NCI-H524 (cell line): ENCODE measurements around the gene LUZP1.

Experiments
- DNase-seq, 2 experiments: peaks; one replicate each; lab custom pipeline; 2025; lab: John Stamatoyannopoulos, UW

The LUZP1 gene

DNA sequence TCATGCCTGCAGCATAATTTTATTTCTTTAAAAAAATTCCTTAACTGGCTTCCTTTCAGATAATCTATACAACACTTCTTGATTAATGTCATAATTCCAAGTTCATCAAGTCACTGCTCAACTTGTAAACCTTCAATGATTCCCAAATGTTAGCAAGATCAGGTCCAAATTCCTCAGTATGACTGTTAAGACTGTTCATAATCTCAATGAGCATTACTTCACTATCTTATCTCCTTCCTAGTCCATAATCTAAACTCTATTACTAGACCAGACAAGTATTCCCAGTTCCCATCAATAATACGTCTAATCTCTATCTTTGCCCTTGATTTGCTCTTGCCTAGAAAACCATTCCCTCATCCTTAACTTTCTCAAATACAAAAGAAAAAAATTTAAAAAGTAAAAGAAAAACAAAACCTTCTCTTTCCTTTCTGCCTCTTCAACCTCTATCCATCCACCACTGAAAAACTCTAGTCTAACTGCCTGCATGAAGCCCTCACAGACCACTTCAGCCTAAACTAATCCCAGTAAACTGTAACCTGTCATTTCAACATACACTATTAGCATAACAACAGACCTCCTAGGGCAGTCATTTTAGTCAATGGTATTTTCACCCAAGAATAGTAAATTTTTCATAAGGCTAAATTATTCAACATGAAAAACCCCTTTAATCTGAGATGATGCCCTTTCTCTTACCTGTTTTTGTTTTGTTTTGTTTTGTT is 15.5 kb downstream of the LUZP1 start:
- DNase-seq: no peak

DNA sequence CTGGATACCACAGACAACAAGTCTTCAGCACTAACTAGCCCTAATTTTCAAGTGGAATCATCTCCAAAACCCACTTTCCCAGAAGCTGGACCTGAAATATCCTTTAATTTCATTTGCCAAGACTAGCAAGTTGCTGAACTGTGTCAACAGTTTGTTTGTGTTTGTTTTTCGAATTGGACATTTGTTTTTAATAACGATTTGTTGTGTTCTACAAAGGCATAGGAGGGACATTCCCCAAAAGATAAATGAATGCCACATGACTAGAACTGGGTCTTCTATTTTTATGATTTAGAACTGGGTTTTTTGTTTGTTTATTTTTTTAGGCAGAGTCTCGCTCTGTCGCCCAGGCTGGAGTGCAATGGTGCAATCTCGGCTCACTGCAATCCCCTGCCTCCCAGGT is 17.9 kb downstream of the LUZP1 start:
- DNase-seq: no peak

DNA sequence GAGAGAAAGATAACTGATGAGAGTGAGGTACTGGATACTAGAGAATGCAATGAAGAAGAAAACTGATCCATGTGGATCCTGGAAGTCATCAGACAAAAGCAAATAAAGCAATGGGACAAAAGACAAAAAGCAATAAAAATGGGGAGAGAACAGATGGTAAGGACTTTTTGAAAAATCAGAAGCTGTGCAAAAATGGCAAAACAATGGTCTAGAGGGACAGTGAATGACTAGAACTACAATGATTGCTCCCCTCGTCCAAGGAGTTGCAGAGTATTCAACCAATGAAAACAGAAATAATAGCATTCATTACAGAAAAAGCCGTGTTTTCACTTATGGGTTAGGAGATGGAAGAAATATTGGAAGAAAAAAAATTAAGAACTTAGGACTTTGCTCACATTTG is 18.5 kb downstream of the LUZP1 start:
- no peak for DNase-seq

DNA sequence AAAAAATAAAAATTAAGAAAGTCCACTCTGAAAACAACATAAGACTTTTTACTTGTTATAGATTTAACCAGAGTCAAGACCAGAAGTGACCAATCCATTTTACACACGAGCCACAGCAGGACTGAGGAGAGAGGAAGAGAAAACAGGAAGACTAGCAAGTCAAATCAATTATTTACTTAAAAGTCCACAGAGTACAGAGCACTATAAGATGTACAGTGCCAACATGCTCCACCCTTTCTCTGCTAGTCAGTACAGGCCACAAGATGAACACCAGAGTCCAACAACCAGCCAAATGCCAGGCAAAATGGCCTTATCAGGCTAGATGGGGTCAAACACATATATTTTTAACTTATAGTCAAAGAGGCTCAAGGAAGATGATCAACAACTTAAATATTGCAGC is 19.5 kb downstream of the LUZP1 start:
- DNase-seq: no peak

DNA sequence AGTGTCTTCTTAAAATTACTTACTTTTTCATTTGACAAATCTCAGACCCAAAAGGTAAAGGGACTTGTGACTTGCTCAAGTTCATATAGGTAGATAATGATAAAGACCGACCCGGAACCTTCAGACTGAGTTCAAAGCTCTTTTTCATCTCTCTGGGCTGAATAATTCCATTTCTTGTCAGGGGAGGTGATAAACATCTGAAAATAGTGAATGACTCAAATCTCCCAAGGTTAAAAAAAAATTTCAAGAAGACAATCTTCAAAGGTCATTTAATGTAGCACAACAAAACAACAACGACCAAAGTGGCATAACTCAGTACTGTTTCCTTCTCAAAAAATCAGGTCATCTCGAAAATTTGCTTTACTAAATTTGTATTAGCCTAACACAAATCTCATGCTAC is 20.6 kb downstream of the LUZP1 start:
- DNase-seq: no peak

DNA sequence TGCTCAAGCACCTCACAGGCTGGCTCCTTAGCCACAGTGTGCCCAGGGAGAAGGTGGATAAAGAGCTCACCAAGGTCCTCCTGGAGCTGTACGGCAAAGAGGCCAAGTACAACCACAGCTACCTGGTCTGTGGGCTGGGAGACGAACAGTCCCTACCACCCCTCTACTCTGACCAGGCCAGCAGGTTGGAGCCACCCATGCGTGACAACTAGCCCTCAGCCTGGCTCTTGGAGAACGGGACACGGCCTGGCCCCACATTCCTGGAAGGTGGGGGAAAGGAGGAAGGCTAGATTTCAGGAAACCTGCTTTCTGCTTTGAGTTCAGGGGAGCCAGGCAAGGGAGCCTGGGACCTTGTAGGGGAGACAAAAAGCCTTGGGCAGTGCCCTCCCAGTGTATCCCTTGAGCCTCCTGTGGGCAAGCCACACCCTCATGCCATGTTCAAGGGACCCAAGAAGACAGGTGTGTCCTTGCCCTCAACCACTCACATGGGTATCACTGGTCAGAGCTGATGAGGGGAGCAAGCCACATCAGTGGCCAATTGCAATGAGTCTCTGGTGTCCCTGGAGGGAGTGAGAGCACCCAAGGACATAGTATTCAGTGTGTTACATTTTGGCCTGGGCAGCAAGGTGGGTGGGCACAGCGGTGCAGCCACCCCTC is 27.6 kb downstream of the LUZP1 start:
- no peak for DNase-seq

DNA sequence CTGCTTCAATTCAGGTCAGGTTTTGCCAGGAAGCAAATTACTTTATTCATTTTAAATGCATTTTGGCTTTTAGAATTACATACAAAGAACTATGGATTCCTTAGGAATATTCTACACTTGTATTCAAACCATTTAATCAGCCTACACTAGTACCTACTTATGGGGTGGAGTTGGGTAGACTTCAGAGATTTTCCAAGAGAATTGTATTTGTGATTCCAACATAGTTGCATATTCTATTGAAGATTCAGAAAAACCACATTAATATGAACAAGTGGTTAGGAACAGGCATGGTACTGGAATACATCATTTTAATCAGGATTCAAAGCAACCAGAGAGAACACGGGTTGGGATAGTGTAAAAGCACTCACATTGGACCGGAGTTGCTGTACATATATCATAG is 33.4 kb downstream of the LUZP1 start:
- DNase-seq: no peak

DNA sequence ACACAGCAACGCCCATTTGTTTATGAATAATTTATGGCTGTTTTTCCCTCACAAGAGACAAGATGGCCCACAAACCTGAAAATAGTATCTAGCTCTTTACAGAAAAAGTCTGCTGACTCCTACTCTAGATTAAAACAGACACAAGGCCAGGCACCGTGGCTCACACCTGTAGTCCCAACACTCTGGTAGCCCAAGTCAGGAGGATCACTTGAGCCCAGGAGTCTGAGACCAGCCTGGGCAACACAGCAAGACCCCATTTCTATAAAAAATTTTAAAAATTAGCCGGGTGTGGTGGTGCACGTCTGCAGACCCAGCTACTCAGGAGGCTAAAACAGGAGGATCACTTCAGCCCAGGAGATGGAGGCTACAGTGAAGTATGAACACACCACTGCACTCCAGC is 34.6 kb downstream of the LUZP1 start:
- DNase-seq: no peak

DNA sequence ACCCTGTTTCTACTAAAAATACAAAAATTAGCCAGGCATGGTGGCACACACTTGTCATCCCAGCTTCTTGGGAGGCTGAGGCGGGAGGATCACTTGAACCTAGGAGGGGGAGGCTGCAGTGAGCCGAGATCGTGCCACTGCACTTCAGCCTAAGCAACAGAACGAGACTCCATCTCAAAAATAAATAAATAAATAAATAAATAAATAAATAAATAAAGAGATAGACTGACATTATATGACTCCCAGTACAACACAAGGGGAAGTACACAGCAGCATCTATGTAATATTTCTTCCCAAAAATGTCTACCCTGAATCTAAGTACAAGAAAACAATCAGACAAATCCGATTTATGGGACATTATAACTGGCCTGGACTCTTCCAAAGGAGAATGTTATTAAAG is 35.1 kb downstream of the LUZP1 start:
- DNase-seq: no peak

DNA sequence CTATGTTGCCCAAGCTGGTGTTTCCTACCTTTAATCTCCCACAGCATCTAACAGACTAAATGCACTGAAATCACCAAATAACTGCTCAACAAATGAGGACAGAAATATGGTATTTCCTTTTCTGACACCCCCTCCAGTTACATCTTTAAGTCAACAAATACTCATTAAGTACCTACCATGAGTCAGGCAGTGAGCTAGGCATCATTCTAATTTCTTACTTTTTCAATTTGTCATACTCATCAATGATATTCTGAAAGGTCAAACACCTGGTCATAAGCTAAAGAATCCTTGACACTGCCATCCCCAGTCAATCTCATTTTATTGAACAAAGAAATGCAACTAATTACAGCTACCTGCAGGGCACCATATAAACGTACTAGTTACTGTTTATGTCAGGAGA is 36.6 kb downstream of the LUZP1 start:
- DNase-seq: no peak

DNA sequence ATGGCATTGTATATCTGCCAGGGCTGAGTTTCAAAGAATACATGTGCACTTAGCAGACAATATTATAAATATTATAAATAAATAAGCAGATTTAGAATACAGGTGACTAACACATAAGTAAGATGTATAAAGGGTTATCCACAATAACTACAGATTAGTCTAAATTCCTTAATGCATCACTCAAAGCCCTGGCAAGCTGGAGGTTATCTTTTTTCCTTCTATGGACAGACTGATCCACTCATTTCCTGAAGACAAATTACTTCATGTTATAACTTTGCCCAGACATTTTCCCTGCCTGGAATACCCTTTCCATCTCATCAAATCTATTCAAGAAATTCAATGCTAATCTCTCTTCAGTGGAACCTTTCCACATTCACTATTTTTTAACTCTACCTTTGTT is 38.8 kb downstream of the LUZP1 start:
- DNase-seq: no peak

DNA sequence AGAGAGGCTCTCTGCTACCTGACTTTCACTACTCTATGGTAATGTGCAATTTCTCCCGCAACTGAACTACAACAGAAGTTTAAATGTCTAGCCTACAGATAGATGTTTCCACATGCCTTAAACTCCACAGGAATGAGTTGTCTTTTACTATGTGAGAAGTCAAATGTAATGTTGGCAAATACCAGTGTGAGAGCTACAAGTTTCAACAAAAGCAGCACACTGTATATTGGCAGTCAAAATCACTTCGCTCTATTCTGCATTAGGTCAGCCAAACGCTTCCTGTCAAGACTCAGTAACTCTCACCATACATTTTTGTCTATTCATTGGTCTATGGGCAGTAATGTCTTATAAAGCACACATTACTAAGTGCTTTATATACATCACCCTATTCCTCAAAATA is 41.9 kb downstream of the LUZP1 start:
- DNase-seq: no peak

DNA sequence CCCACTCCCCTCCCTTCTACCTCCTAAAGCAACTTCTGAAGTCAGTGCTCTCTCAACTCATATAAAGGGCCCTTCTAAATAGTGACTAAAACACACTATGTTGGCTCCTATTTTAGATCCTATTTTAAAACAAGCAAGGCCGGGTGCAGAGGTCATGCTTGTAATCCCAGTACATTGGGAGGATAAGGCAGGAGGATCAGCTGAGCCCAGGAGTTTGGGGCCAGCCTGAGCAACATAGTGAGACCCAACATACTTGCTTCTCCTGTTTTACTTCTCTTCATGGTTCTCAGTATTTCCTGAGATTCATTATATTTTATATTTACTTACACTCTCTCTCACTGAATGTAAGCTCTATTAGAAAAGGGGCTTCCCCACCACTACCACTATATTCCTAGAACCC is 42.5 kb downstream of the LUZP1 start:
- no peak for DNase-seq

DNA sequence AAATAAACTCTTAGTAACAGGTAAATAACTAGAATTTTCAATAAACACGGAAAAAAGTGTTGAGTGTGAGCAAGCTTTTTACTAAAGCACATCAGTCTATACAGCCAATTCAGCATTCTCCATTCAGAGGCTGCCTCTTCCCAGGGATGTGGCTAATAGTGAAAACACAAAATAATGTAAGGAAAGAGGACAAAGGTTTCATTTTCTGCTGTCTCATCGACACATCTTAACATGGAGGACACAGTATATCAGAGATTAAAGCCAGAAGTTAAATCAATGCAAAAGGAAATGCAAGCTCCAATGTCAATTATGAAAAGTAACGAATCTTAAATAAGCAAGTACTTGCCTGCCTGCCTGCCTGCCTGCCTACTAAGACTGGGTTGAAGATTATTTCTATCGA is 43.2 kb downstream of the LUZP1 start:
- DNase-seq: no peak

DNA sequence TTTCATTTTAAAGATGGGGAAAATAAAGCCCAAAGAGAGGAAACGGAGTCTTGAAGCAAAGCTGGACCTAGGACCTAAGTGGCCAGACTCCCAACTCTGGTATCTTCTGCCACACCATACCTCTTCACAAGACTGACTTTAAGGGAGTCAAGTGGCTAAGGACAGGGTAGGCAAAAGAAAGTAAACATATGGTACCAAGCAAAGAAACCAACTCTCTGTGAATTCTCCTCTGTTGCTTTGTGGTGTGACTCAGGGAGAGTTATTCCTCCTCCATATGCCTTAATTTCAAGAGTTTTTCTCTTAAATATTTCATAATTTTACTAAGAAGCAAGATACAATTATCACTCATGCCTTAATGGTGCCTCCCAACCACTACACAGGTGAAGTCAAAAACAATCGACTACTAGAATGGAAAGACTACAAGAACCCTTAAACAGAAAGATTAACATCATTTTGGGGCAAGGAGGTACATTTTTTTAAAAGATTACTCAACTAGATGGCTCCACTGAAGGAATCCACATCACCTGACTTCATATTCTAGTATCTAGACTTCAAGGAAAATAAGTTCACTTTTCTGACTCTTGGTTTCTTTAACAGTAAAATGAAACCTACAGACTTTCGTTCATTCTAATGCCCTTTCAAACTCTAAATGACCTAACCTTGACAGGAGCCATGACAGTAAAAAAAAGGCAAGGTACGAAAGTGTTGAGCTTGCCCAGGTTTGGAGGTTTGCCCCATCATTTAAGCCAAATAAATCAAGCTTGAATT is 44.2 kb downstream of the LUZP1 start:
- no peak for DNase-seq

DNA sequence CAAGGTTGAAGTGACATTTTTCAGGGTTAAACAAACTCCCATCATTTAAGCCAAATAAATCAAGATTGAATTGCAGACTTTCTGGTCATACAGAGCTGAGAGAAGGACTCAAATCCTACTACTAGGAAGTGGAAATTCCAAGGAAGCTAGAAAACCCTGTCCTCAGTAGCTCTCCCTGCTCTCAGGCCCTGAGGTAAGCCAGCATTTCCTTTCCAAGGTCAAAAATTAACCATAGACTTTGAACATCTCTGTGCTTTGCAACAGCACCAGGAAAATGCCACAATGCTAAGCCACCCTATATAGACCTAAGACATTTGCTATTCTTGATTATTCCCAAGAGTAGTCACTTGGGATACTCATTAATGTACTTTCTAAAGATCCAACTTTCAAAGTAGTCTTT is 45.1 kb downstream of the LUZP1 start:
- DNase-seq: no peak

DNA sequence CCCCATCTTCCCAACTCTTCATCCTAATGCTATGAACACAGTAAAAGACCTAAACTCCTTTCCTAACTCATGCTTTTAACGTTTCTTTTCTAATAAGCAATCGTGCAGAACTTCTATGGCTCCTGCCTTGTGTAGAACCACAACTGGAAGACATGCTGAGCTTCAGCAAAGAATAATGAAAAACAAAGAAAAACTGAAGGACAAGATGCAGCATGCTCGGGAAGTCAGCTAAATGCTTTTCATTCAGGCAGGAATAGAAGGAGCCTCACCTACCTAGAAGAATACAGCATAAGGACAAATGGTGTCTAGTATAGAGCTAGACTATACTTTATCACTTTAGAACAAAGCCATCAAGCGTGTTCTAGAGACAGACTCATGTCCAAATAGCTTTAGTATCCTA is 45.9 kb downstream of the LUZP1 start:
- no peak for DNase-seq

DNA sequence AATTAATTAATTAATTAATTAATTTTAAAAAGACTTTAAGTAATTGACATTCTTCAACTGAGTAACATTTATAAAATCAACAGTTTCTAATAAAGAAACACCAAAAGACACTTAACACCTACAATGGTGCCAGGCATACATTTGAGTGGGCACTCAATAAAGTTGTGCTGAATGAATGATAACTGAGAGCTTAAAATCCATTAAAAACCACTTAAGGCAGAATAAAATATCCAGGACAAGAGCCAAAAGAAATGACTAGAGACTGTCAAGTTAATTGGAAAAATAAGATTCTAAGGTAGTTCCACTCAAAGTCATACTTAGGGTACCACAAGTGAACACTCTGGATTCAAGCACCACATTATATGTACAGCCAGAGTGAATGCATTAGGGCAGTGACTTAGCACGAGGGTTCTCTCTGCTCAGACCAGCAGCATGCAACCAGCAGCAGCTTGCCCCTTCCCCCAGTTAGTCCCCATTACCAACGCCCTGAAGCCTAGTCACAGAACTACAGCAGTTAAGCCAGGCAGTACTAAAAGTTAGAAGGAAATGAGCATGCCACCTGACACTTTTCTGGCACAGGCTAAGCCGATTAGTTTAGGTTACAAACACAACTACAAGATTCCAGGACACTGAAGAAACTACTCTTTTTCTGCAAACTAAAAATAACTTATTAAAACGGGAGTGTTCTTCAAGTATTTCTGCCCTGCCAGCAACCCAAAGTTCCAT is 46.5 kb downstream of the LUZP1 start:
- peak in 1 of 2 experiments; percentile 36 for DNase-seq

DNA sequence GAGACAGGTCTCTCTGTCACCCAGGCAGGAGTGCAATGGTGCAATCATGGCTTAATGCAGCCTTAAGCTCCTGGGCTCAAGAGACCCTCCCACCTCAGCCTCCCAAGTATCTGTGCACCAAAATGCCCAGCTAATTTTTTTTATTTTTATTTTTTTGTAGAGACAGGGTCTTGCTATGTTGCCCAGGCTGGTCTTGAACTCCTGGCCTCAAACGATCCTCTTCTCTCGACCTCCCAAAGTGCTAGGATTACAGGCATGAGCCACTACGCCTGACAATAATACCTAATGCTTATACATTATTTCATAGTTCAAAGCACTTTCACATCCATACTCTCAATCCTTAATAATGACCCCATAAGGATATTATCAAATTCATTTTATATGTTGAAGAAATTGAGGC is 48.3 kb downstream of the LUZP1 start:
- DNase-seq: no peak

DNA sequence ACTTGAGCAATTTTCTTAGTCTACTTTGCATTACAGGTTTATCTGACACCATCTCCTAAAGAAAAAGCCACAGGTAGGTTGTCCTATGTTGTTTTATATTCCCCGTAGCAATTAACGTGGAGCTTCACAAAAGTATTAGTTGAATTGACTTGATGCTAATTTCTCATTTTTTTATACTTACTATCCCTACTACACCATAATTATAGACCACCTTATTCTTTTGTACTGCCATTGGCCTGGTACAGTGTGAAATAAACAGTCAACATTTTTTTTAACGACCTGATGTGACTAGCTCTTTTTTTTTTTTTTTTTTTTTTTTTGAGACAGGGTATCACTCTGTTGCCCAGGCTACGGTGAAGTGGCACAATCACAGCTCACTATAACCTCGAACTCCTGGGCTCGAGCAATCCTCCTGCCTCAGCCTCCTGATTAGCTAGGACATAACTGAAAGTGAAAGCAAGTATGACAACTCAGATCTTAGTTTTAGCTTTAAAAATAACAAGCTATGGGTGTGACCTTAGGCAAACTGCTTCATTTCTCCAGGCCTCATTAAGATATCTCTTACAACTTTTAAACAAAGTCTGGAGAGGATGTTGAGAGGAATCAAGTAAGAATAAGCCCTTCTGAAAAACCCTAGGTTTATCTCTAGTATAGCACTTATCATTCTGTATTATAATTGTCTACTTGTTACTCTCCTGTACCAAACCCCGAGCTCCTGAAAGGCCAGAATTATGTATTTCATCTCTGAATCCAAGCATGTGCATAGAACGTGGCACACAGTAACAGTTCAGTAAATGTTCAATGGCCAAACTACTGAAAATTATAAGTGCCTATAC is 49.5 kb downstream of the LUZP1 start:
- no peak for DNase-seq

DNA sequence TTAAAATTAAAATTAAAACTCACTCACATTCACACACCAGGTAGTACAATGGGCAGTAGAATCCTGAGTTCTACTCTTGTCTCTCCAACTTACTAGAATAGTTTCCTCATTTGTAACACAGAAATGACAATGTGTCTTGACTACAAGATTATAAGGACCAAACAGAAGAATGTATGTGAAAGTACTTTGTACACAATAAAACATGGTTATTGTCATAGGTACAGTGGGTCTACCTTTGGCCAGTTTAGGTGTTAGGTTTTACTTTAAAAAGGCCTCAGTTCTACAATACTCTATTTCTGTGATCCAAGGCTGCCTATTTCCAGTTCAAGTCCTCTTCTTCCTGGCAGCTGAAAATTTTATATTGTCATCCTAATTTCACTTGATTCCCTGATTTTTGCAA is 50.2 kb downstream of the LUZP1 start:
- DNase-seq: no peak
